ENCODE results near the gene YBX2. TPM values are rescaled to one million over a fixed set of nuclear protein-coding genes. Genes with fewer than 3 reads are reported as not detected.

YBX2 gene
- total and polyA plus RNA-seq, 2 donors (not counting 1 experiment from before 2014, with no cell fraction given) = under 0.01 TPM; not detected in 1

DNA sequence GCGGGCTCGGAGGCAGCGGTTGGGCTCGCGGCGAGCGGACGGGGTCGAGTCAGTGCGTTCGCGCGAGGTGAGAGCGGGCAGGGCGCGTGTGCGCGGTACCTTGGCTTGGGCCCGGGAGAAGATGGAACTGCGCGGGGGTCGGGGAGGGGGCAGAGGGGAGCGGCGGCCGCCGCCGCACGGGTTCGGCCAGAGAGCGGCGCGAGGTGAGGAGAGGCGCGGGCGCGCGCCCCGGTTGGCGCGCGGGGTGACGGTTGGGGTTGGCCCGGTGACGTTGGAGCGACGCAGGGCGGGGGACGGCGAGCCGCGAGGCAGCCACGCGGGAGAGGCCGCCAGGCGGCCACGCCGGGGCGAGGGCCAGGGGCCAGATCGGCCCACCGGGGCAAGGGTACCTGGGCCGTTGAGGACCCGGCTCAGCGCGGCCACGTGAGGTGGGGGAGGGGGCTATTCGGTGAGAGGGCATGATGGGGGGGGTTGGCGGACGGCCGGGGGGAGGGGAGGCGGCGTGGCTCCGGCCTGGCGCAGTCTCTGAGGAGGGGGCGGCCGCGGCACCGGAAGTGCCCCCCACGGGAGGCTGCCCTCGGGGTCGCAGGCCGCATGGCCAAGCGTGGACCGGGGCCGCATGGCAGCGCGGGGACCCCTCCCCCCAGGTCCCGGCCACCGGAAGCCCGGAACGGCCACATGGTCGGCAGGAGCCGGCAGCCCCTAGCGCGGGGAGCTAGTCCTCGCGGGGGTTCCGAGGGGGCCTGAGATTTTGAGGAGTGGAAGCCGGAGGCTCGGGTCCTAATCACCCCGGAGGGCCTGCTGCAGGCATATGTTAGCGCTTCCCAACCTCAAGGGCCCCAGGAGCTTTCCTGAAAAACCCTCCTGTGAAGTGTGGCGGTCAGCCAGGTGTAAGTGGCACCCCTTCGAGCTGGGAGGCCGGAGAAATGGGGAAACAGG is 13.5 kb upstream of the YBX2 start:
- Histone ChIP-seq H3K9ac (ENCODE audit: insufficient read depth, low read length) (peak overlapping the region; percentile 91), H3K36me3 (ENCODE audit: control insufficient read depth, insufficient read depth, low read length) (peaks cover 20% of the 10 kb centered on the region), H2AFZ (ENCODE audit: low read length) (no peak overlapping the region), H3K27me3 (ENCODE audit: control insufficient read depth, insufficient read depth, low read length) (no peaks in the 10 kb centered on the region), H3K79me2 (ENCODE audit: control insufficient read depth, insufficient read depth, low read length) (peaks cover 45% of the 10 kb centered on the region), H3K4me2 (ENCODE audit: extremely low read depth, insufficient read depth, low read length) (peak overlapping the region; percentile 74), H4K20me1 (ENCODE audit: control insufficient read depth, extremely low read depth, insufficient read depth, low read length) (no peaks in the 10 kb centered on the region), H3K9me3 (ENCODE audit: control insufficient read depth, insufficient read depth, low read depth, low read length) (no peaks in the 10 kb centered on the region), H3K4me1 (ENCODE audit: control insufficient read depth, extremely low read depth, insufficient read depth, low read length) (no peaks in the 10 kb centered on the region), H3K4me3 (replicated peaks in 1 of 4; ENCODE audit: control extremely low read depth in 1 of 4, insufficient read depth in 1 of 4, low read depth in 3 of 4, low read length in 4 of 4) (peak overlapping the region; percentile 73 to 98 (median 93)), H3K27ac (ENCODE audit: insufficient read depth, low read length) (peak overlapping the region; percentile 95)
- DNase-seq (ENCODE audit: low read depth in 2 of 2) = peak in 1 of 2 donors; percentile 41
- TF ChIP-seq EZH2 (IDR thresholded peaks at IDR 0.05; ENCODE audit: low read length, missing control alignments) (no peak), CTCF (conservative IDR thresholded peaks at IDR 0.05 in 1 of 2, IDR thresholded peaks at IDR 0.05 in 1 of 2; ENCODE audit: low read depth in 1 of 2, low read length in 2 of 2) (no peak)

- Histone ChIP-seq H3K4me3 (replicated peaks in 1 of 4; ENCODE audit: control extremely low read depth in 1 of 4, insufficient read depth in 1 of 4, low read depth in 3 of 4, low read length in 4 of 4) (peak within 1 kb of the TSS; percentile 73 to 98 (median 93)), H3K4me1 (ENCODE audit: control insufficient read depth, extremely low read depth, insufficient read depth, low read length) (no peaks in the 10 kb centered on the region), H3K4me2 (ENCODE audit: extremely low read depth, insufficient read depth, low read length) (peak within 1 kb of the TSS; percentile 74), H3K36me3 (ENCODE audit: control insufficient read depth, insufficient read depth, low read length) (peaks cover 14% of the 10 kb centered on the region), H2AFZ (ENCODE audit: low read length) (peak within 1 kb of the TSS; percentile 87), H3K79me2 (ENCODE audit: control insufficient read depth, insufficient read depth, low read length) (peaks cover 41% of the 10 kb centered on the region), H3K9ac (ENCODE audit: insufficient read depth, low read length) (peak within 1 kb of the TSS; percentile 91), H4K20me1 (ENCODE audit: control insufficient read depth, extremely low read depth, insufficient read depth, low read length) (no peaks in the 10 kb centered on the region), H3K27me3 (ENCODE audit: control insufficient read depth, insufficient read depth, low read length) (no peaks in the 10 kb centered on the region), H3K27ac (ENCODE audit: insufficient read depth, low read length) (peak within 1 kb of the TSS; percentile 95), H3K9me3 (ENCODE audit: control insufficient read depth, insufficient read depth, low read depth, low read length) (no peaks in the 10 kb centered on the region)
- TF ChIP-seq CTCF (conservative IDR thresholded peaks at IDR 0.05 in 1 of 2, IDR thresholded peaks at IDR 0.05 in 1 of 2; ENCODE audit: low read depth in 1 of 2, low read length in 2 of 2) (no peak), EZH2 (IDR thresholded peaks at IDR 0.05; ENCODE audit: low read length, missing control alignments) (no peak)
- DNase-seq (ENCODE audit: low read depth in 2 of 2) = peak; percentile 99 to 100
Observed at GRCh38 chr17:7306911-7307685, 12.7 kb upstream of the YBX2 start, which contains the start of gene EIF5A. EIF5A (plus strand) TSS chr17:7307628; CDS start chr17:7309636, 2,008 bp downstream.

DNA sequence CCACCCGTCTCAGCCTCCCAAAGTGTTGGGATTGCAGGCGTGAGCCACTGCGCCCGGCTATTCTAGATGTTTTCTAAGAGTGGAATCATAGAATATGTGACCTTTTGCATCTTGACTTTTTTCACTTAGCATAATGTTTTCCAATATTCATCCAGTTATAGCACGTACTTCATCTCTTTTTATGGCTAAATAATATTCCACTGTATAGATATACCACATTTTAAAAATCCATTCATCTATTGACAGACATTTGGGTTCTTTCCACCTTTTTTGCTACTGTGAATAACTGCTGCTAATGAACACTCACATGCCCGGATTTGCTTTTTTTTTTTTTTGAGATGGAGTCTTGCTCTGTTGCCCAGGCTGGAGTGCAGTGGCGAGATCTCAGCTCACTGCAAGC is 9.7 kb upstream of the YBX2 start:
- H3K4me1 ChIP-seq (ENCODE audit: control insufficient read depth, extremely low read depth, insufficient read depth, low read length) = no peaks in the 10 kb centered on the region
- no peak overlapping the region for H2AFZ ChIP-seq (ENCODE audit: low read length)
- H3K9me3 ChIP-seq (ENCODE audit: control insufficient read depth, insufficient read depth, low read depth, low read length) = no peaks in the 10 kb centered on the region
- no peak overlapping the region for H3K4me2 ChIP-seq (ENCODE audit: extremely low read depth, insufficient read depth, low read length)
- no peaks in the 10 kb centered on the region for H3K36me3 ChIP-seq (ENCODE audit: control insufficient read depth, insufficient read depth, low read length)
- no peak overlapping the region for H3K4me3 ChIP-seq (replicated peaks in 1 of 4; ENCODE audit: control extremely low read depth in 1 of 4, insufficient read depth in 1 of 4, low read depth in 3 of 4, low read length in 4 of 4)
- H3K9ac ChIP-seq (ENCODE audit: insufficient read depth, low read length) = no peak overlapping the region
- H3K79me2 ChIP-seq (ENCODE audit: control insufficient read depth, insufficient read depth, low read length) = peaks cover 17% of the 10 kb centered on the region
- no peak overlapping the region for H3K27ac ChIP-seq (ENCODE audit: insufficient read depth, low read length)
- no peaks in the 10 kb centered on the region for H4K20me1 ChIP-seq (ENCODE audit: control insufficient read depth, extremely low read depth, insufficient read depth, low read length)
- DNase-seq (ENCODE audit: low read depth in 2 of 2) = no peak
- no peaks in the 10 kb centered on the region for H3K27me3 ChIP-seq (ENCODE audit: control insufficient read depth, insufficient read depth, low read length)
- no peak for TF ChIP-seq CTCF (conservative IDR thresholded peaks at IDR 0.05 in 1 of 2, IDR thresholded peaks at IDR 0.05 in 1 of 2; ENCODE audit: low read depth in 1 of 2, low read length in 2 of 2)
- no peak for TF ChIP-seq EZH2 (IDR thresholded peaks at IDR 0.05; ENCODE audit: low read length, missing control alignments)

All from fibroblast of lung (primary cell).